Panc1 (cell line): Measurements from ENCODE around the gene SULT4A1. TPM values are rescaled to one million over a fixed set of nuclear protein-coding genes. Genes with fewer than 3 reads are reported as not detected.

Experiments used
- ATAC-seq: fragments of 200-7000 bp; cut with Tn5 transposase; 2 replicates; pipeline ENCODE4 v1.9.1; 2020; ENCODE audit warnings: mild to moderate bottlenecking, moderate library complexity
- BruUV-seq: library from RNA; stranded (reverse); fragments of 400-500 nt; replicated peaks from 2 replicates; lab custom pipeline; 2021; lab: Mats Ljungman, UMichigan
- CTCF ChIA-PET: fragments of 300-600 bp; sonication (Branson Sonifier 250); formaldehyde crosslinking; loops from one replicate; lab custom pipeline; 2022; ENCODE audit warnings: antibody characterized with exemption; lab: Charles Lee
- POLR2A ChIA-PET: fragments of 300-600 bp; sonication (Branson Sonifier 250); formaldehyde crosslinking; loops from one replicate; lab custom pipeline; 2022; ENCODE audit warnings: antibody characterized with exemption; lab: Charles Lee
- DNase-seq: peaks from one replicate; pipeline ENCODE4 v3.0.0-alpha.2; 2010; ENCODE audit warnings: low read depth, low spot score
- H3K27ac ChIP-seq: 2 replicates; pipeline ENCODE4 v1.5.1; 2011; ENCODE audit warnings: mild to moderate bottlenecking, low read length, inconsistent platforms
- H3K27me3 ChIP-seq: fragments of 200-500 bp; sonication (Bioruptor generic); 2 replicates; pipeline ENCODE4 v1.6.0; 2014; ENCODE audit warnings: low read length, inconsistent platforms; ENCODE audit not compliant: control insufficient read depth, insufficient read depth
- H3K36me3 ChIP-seq: fragments of 200-500 bp; sonication (Bioruptor generic); 2 replicates; pipeline ENCODE4 v1.5.1; 2014; ENCODE audit warnings: inconsistent platforms, mild to moderate bottlenecking, low read length, moderate library complexity; ENCODE audit not compliant: control insufficient read depth, insufficient read depth
- H3K4me1 ChIP-seq: 2 replicates; pipeline ENCODE4 v1.5.1; 2011; ENCODE audit warnings: inconsistent platforms, mild to moderate bottlenecking, low read length, moderate library complexity; ENCODE audit not compliant: control insufficient read depth, insufficient read depth
- H3K4me3 ChIP-seq, 2 experiments: 2 replicates each; pipeline ENCODE4 v1.5.1; 2011 to 2012; ENCODE audit warnings: low read depth in 2 of 2, low read length in 2 of 2, mild to moderate bottlenecking in 2 of 2, inconsistent platforms in 1 of 2, moderate library complexity in 1 of 2
- H3K9me3 ChIP-seq: fragments of 200-500 bp; sonication (Bioruptor generic); 2 replicates; pipeline ENCODE4 v1.5.1; 2014; ENCODE audit warnings: low read depth, mild to moderate bottlenecking, inconsistent platforms, low read length, moderate library complexity; ENCODE audit not compliant: control insufficient read depth, insufficient read depth
- POLR2AphosphoS5 ChIP-seq: IDR thresholded peaks from 2 replicates; pipeline ENCODE4 v1.6.1; 2012; ENCODE audit warnings: mild to moderate bottlenecking, low read depth, low read length, moderate library complexity
- SIN3A ChIP-seq: IDR thresholded peaks from 2 replicates; pipeline ENCODE4 v1.6.1; 2012; ENCODE audit warnings: low read depth, mild to moderate bottlenecking, low read length, moderate library complexity, borderline replicate concordance; ENCODE audit not compliant: insufficient read depth
- TCF7L2 ChIP-seq: IDR thresholded peaks from 2 replicates; pipeline ENCODE4 v1.6.1; 2011; ENCODE audit warnings: mild to moderate bottlenecking, low read depth, low read length, inconsistent platforms
- in situ Hi-C: cut with HindIII; loops from 2 replicates; pipeline ENCODE4 v1.10.0; 2016; ENCODE audit warnings: low sequenced_read_pairs, low pct_unique_long_range_greater_than_20kb
- intact Hi-C: fragments of 100-400 bp; cut with micrococcal nuclease; formaldehyde crosslinking; loops from one replicate; pipeline ENCODE4 v1.10.0; 2022; ENCODE audit not compliant: unreplicated experiment
- total RNA-seq: library from RNA; stranded (reverse); gene quantifications from one replicate; pipeline ENCODE4 v1.2.1, GENCODE V29; 2021; ENCODE audit not compliant: unreplicated experiment
- TF ChIP-seq, protein P1 (sequence below), 2 experiments: IDR thresholded peaks; 2 replicates each; pipeline ENCODE4 v1.6.1; 2011 to 2012; ENCODE audit warnings: low read depth in 2 of 2, control low read depth in 1 of 2, low read length in 1 of 2, mild to moderate bottlenecking in 1 of 2, moderate library complexity in 1 of 2; ENCODE audit not compliant: insufficient read depth in 1 of 2
- TF ChIP-seq, protein P2 (sequence below): fragments of 450-650 bp; IDR thresholded peaks from 2 replicates; pipeline ENCODE4 v1.5.1; 2017; ENCODE audit warnings: mild to moderate bottlenecking

The SULT4A1 gene
- total RNA-seq, 1 experiment from 2014 or later, result 12.0 TPM

DNA sequence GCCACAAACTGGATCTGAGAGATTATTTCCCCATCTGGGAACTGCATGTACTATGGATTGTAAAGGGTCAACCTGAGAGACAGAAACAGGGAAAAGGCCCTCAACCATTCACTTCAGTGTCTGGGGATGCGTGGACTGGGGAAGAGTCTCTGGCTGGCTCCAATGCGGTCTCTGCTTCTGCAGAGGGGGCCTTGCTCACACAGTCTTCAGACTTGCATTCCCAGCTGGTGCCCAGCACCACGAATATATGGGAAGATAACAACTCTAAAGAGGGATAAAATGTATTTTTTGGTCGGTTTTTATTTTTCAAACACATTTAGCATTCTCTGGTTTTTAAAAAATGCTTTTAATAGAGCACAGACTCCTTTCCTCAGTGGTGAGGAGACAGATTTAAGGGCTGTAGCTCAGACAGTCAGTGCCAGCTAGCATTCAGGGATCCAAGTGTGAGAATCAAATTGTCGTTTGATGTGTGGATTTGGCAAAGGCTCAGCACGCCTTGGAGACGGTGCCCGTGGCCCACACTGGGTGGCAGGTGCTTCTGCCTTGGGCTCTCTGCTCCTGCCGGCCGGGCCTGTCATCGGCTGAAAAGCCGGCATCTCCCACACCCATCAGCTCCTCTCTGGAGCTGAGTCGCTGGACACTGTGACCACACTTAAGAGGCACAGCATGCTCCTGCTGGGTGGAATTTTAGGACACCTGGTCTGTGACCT lies 42.2 kb downstream of the SULT4A1 start:
- DNase-seq (no peak), ATAC-seq (no peak)
- POLR2A ChIA-PET, result interaction anchor here (0.5 kb wide), 1 partner anchor 434 kb away, joined by 7 read pairs; no protein-coding TSS in a partner anchor
- in situ Hi-C loops (no loop called here), intact Hi-C loops (no loop called here)
- H3K4me1 ChIP-seq, result no peaks in the 10 kb centered on the region
- TF ChIP-seq TCF7L2 (no peak), POLR2AphosphoS5 (no peak), SIN3A (no peak)
- TF ChIP-seq, protein P1, sequence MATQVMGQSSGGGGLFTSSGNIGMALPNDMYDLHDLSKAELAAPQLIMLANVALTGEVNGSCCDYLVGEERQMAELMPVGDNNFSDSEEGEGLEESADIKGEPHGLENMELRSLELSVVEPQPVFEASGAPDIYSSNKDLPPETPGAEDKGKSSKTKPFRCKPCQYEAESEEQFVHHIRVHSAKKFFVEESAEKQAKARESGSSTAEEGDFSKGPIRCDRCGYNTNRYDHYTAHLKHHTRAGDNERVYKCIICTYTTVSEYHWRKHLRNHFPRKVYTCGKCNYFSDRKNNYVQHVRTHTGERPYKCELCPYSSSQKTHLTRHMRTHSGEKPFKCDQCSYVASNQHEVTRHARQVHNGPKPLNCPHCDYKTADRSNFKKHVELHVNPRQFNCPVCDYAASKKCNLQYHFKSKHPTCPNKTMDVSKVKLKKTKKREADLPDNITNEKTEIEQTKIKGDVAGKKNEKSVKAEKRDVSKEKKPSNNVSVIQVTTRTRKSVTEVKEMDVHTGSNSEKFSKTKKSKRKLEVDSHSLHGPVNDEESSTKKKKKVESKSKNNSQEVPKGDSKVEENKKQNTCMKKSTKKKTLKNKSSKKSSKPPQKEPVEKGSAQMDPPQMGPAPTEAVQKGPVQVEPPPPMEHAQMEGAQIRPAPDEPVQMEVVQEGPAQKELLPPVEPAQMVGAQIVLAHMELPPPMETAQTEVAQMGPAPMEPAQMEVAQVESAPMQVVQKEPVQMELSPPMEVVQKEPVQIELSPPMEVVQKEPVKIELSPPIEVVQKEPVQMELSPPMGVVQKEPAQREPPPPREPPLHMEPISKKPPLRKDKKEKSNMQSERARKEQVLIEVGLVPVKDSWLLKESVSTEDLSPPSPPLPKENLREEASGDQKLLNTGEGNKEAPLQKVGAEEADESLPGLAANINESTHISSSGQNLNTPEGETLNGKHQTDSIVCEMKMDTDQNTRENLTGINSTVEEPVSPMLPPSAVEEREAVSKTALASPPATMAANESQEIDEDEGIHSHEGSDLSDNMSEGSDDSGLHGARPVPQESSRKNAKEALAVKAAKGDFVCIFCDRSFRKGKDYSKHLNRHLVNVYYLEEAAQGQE (IDR thresholded peaks at IDR 0.05; ENCODE audit: insufficient read depth in 1 of 2, low read depth in 2 of 2, low read length in 1 of 2), result no peak
- TF ChIP-seq, protein P2, sequence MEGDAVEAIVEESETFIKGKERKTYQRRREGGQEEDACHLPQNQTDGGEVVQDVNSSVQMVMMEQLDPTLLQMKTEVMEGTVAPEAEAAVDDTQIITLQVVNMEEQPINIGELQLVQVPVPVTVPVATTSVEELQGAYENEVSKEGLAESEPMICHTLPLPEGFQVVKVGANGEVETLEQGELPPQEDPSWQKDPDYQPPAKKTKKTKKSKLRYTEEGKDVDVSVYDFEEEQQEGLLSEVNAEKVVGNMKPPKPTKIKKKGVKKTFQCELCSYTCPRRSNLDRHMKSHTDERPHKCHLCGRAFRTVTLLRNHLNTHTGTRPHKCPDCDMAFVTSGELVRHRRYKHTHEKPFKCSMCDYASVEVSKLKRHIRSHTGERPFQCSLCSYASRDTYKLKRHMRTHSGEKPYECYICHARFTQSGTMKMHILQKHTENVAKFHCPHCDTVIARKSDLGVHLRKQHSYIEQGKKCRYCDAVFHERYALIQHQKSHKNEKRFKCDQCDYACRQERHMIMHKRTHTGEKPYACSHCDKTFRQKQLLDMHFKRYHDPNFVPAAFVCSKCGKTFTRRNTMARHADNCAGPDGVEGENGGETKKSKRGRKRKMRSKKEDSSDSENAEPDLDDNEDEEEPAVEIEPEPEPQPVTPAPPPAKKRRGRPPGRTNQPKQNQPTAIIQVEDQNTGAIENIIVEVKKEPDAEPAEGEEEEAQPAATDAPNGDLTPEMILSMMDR, result no peak
- H3K9me3 ChIP-seq, result no peaks in the 10 kb centered on the region
- H3K27me3 ChIP-seq, result no peaks in the 10 kb centered on the region
- H3K27ac ChIP-seq, result no peak overlapping the region
- H3K36me3 ChIP-seq, result no peaks in the 10 kb centered on the region
- H3K4me3 ChIP-seq, result no peak overlapping the region
- BruUV-seq, result no TSS peak
- CTCF ChIA-PET, result no interaction called here

DNA sequence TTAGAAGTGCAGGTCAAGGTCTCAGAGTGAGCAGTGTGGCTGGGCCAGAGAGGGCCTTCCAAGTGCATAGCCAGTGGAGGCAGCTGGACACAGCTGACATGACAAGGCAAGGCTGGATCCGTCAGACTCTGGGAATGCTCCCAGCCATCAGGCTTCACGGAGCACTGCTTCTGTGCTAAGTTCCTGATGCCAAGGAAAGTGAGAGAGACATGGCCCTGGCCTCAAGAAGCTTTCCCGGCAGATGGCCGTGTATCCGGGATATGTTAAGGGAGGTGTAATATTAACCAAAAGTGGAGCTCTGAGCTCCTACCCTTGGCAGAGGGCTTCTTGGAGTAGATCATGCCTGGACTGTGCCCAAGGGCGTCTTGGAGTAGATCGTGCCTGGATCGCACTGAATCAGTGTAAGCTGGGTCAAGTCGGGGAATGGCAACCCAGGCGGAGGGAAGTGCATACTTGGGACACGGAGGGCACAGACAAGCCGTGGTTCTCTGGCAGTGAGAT lies 42.8 kb downstream of the SULT4A1 start:
- intact Hi-C loops, result no loop called here
- H3K4me1 ChIP-seq, result no peaks in the 10 kb centered on the region
- BruUV-seq, result no TSS peak
- H3K9me3 ChIP-seq, result no peaks in the 10 kb centered on the region
- no peak overlapping the region for H3K27ac ChIP-seq
- ChIA-PET CTCF (no interaction called here), POLR2A (no interaction called here)
- TF ChIP-seq, protein P1 (IDR thresholded peaks at IDR 0.05; ENCODE audit: insufficient read depth in 1 of 2, low read depth in 2 of 2, low read length in 1 of 2), result no peak
- TF ChIP-seq, protein P2, result no peak
- TF ChIP-seq SIN3A (no peak), TCF7L2 (no peak), POLR2AphosphoS5 (no peak)
- in situ Hi-C loops, result no loop called here
- ATAC-seq (no peak), DNase-seq (no peak)
- H3K27me3 ChIP-seq, result no peaks in the 10 kb centered on the region
- no peaks in the 10 kb centered on the region for H3K36me3 ChIP-seq
- H3K4me3 ChIP-seq, result no peak overlapping the region
